ENCODE data around the gene CLRN3. TPM values are rescaled to one million over a fixed set of nuclear protein-coding genes. Genes with fewer than 3 reads are reported as not detected.

Gene CLRN3
- total RNA-seq, 1 donor from 2014 or later: 0.52 TPM

DNA sequence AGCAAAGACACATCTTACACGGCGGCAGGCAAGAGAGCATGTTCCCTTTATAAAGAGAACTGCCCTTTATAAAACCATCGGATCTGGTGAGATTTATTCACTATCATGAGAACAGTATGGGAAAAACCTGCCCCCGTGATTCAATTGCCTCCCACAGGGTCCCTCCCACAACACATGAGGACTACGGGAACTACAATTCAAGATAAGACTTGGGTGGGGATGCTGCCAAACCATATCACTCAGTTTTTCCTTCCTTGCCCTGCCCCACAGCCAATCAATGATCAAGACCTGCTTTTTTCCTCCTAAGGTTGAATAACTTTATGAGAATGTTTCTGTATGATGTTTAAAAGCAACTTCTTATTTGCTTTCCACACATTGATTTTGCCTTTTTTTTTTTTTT lies 11.0 kb upstream of the CLRN3 start:
- Histone ChIP-seq H3K27ac (ENCODE audit: low read depth, low read length) (no peak overlapping the region), H3K27me3 (ENCODE audit: control insufficient read depth in 3 of 3, insufficient read depth in 3 of 3, low read length in 3 of 3) (peaks cover 4 to 11% (median 6%) of the 10 kb centered on the region in 3 donors), H3K4me3 (ENCODE audit: low read length in 3 of 3) (no peak overlapping the region), H3K4me1 (ENCODE audit: control insufficient read depth in 3 of 3, insufficient read depth in 3 of 3, low read length in 3 of 3) (peaks cover 12 to 13% (median 13%) of the 10 kb centered on the region in 3 donors), H3K36me3 (ENCODE audit: control insufficient read depth in 3 of 3, insufficient read depth in 3 of 3, low read length in 3 of 3) (no peaks in the 10 kb centered on the region), H3K9ac (ENCODE audit: low read depth in 1 of 3, low read length in 3 of 3) (no peak overlapping the region), H3K9me3 (ENCODE audit: control insufficient read depth in 3 of 3, low read length in 3 of 3) (no peaks in the 10 kb centered on the region)

DNA sequence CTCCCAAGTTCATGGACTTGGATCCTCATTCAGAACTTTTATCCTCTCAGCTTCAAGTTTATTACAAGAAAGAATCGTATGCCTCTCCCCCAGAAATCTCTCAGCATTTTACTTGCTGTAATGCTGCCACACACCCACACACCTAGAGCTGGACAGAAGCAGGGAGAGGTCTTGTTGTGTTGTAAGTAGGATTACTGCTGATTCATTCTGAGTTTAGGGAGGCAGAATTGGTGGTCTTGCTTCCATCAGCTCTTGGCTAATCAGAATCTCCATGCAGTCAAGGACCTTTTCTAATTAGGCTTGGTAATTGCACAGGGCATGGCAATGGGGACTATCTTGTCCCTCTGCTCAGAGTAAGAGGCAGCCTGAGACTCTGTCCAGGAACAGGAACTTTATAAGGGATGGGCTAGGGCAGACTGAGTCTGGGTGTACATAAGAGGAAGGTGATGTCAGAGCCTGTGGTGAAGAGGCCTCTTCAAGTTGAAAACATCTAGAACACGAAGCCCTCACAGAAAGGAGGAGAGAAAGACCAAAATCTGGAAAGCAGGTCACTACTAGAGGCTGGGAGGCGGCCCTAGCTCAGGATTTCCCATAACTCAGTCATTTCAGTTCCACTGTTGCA lies 7.1 kb upstream of the CLRN3 start:
- no peak overlapping the region for H3K4me3 ChIP-seq (ENCODE audit: low read length in 3 of 3)
- no peak overlapping the region for H3K27ac ChIP-seq (ENCODE audit: low read depth, low read length)
- no peaks in the 10 kb centered on the region for H3K36me3 ChIP-seq (ENCODE audit: control insufficient read depth in 3 of 3, insufficient read depth in 3 of 3, low read length in 3 of 3)
- H3K4me1 ChIP-seq (ENCODE audit: control insufficient read depth in 3 of 3, insufficient read depth in 3 of 3, low read length in 3 of 3): no peaks in the 10 kb centered on the region
- H3K9me3 ChIP-seq (ENCODE audit: control insufficient read depth in 3 of 3, low read length in 3 of 3): peaks cover 0 to 3% (median 3%) of the 10 kb centered on the region in 3 donors
- H3K9ac ChIP-seq (ENCODE audit: low read depth in 1 of 3, low read length in 3 of 3): no peak overlapping the region
- no peaks in the 10 kb centered on the region for H3K27me3 ChIP-seq (ENCODE audit: control insufficient read depth in 3 of 3, insufficient read depth in 3 of 3, low read length in 3 of 3)

DNA sequence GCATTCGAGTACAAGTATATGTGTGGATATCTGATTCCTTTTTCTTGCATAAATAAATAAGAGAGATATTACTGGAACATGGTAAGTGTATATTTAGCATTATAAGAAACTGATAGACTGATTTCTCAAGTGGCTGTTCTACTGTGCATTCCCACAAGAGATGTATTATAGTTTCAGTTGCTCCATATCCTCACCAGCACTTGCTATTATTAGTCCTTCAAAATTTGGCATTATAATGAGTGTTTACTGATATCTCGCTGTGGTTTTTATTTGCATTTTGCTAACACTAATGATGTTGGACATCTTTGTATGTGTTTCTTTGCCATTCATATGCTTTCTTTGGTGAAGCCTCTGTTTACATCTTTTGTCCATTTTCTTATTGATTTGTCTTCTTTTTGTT lies 4.4 kb upstream of the CLRN3 start:
- Histone ChIP-seq H3K9me3 (ENCODE audit: control insufficient read depth in 3 of 3, low read length in 3 of 3) (peaks cover 0 to 3% (median 3%) of the 10 kb centered on the region in 3 donors), H3K4me1 (ENCODE audit: control insufficient read depth in 3 of 3, insufficient read depth in 3 of 3, low read length in 3 of 3) (no peaks in the 10 kb centered on the region), H3K27me3 (ENCODE audit: control insufficient read depth in 3 of 3, insufficient read depth in 3 of 3, low read length in 3 of 3) (no peaks in the 10 kb centered on the region), H3K27ac (ENCODE audit: low read depth, low read length) (no peak overlapping the region), H3K4me3 (ENCODE audit: low read length in 3 of 3) (no peak overlapping the region), H3K9ac (ENCODE audit: low read depth in 1 of 3, low read length in 3 of 3) (no peak overlapping the region), H3K36me3 (ENCODE audit: control insufficient read depth in 3 of 3, insufficient read depth in 3 of 3, low read length in 3 of 3) (no peaks in the 10 kb centered on the region)

DNA sequence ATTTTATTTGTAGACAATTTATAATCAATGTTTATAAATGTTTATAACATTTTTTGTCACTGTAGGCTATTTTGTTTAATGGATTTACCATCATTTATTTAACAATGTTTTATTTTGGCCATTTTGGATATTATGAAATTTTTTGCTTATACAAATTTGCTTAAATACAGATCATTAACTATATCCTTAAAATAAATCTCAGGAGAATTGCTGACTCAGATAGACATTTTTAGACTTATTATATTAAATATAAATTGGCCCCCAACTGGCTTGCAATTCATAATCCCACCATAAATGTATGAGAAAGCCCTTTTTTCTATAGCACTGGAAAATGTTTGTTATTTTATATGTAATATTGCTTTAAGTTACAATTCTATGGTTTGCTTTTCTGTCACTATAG lies 3.8 kb upstream of the CLRN3 start:
- Histone ChIP-seq H3K27ac (ENCODE audit: low read depth, low read length) (no peak overlapping the region), H3K36me3 (ENCODE audit: control insufficient read depth in 3 of 3, insufficient read depth in 3 of 3, low read length in 3 of 3) (no peaks in the 10 kb centered on the region), H3K4me3 (ENCODE audit: low read length in 3 of 3) (no peak overlapping the region), H3K9ac (ENCODE audit: low read depth in 1 of 3, low read length in 3 of 3) (no peak overlapping the region), H3K4me1 (ENCODE audit: control insufficient read depth in 3 of 3, insufficient read depth in 3 of 3, low read length in 3 of 3) (no peaks in the 10 kb centered on the region), H3K27me3 (ENCODE audit: control insufficient read depth in 3 of 3, insufficient read depth in 3 of 3, low read length in 3 of 3) (no peaks in the 10 kb centered on the region), H3K9me3 (ENCODE audit: control insufficient read depth in 3 of 3, low read length in 3 of 3) (peaks cover 0 to 3% (median 3%) of the 10 kb centered on the region in 3 donors)

DNA sequence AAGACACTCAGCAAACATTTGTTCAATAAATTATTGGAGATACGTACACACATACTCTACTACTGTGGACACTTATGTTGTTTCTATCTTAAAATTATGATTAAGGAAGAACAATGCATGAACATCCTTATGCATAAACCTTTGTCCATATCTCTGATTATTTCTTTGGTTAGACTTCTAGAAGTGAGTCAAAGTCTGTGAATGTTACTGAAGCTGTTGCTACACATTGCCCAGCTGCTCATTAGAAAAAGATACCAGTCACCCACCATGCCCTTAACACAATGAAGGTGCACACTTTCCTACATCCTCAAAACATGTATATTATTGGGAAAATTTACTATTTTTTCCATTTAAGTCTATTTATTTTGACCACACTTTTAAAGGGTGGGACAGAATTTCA lies 1.4 kb upstream of the CLRN3 start:
- Histone ChIP-seq H3K36me3 (ENCODE audit: control insufficient read depth in 3 of 3, insufficient read depth in 3 of 3, low read length in 3 of 3) (no peaks in the 10 kb centered on the region), H3K27me3 (ENCODE audit: control insufficient read depth in 3 of 3, insufficient read depth in 3 of 3, low read length in 3 of 3) (peaks cover 0 to 7% (median 5%) of the 10 kb centered on the region in 3 donors), H3K4me1 (ENCODE audit: control insufficient read depth in 3 of 3, insufficient read depth in 3 of 3, low read length in 3 of 3) (peaks cover 0 to 4% (median 3%) of the 10 kb centered on the region in 3 donors), H3K4me3 (ENCODE audit: low read length in 3 of 3) (no peak overlapping the region), H3K9ac (ENCODE audit: low read depth in 1 of 3, low read length in 3 of 3) (no peak overlapping the region), H3K27ac (ENCODE audit: low read depth, low read length) (no peak overlapping the region), H3K9me3 (ENCODE audit: control insufficient read depth in 3 of 3, low read length in 3 of 3) (peaks cover 0 to 3% (median 3%) of the 10 kb centered on the region in 3 donors)

DNA sequence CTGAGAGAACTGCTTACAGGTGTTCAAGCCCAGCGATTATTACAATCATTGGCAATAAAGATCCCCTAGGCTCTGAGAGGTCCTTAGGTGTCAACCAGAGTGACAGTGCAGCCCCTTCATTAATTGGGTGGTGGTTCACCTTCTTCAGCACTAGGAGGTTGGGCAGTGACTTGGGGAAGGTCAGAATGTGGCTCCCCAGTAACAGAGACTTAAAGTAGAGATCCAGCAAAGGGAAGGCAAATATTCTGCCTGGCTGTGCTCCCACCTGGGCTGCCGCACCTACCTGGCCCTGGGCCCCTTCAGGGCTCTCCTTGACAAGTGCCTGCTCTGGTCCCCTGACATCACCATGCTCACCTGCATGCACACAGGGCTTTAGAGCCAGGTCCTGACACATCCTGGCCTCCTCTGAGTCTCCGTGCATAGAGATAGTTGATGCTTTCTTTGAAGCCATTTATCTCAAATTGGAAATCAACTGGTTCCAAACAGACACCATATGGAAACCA lies 1.9 kb downstream of the CLRN3 start:
- Histone ChIP-seq H3K27ac (ENCODE audit: low read depth, low read length) (no peak overlapping the region), H3K27me3 (ENCODE audit: control insufficient read depth in 3 of 3, insufficient read depth in 3 of 3, low read length in 3 of 3) (peaks cover 5 to 24% (median 17%) of the 10 kb centered on the region in 3 donors), H3K4me1 (ENCODE audit: control insufficient read depth in 3 of 3, insufficient read depth in 3 of 3, low read length in 3 of 3) (peaks cover 2 to 4% (median 3%) of the 10 kb centered on the region in 3 donors), H3K4me3 (ENCODE audit: low read length in 3 of 3) (no peak overlapping the region), H3K9ac (ENCODE audit: low read depth in 1 of 3, low read length in 3 of 3) (no peak overlapping the region), H3K36me3 (ENCODE audit: control insufficient read depth in 3 of 3, insufficient read depth in 3 of 3, low read length in 3 of 3) (no peaks in the 10 kb centered on the region), H3K9me3 (ENCODE audit: control insufficient read depth in 3 of 3, low read length in 3 of 3) (no peaks in the 10 kb centered on the region)

DNA sequence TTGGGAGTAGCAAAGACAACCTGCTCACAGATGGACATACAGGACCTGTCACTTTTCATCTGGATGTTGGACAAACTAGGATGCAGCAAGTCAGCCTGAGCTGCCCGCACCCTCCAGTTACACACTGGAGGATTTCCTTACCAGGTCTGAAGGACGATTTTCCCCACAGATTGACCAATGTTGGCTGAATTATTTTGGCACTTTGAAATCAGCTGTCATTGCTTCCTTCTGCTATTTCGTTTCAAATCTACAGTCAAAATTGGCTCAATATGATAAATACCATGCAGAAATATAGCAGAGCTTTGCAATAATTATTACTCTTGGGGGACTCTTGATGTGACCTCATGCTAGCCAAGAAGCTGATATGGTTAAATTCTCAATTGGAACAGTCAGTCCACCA lies 2.5 kb downstream of the CLRN3 start:
- H3K4me3 ChIP-seq (ENCODE audit: low read length in 3 of 3): no peak overlapping the region
- peaks cover 5 to 24% (median 17%) of the 10 kb centered on the region in 3 donors for H3K27me3 ChIP-seq (ENCODE audit: control insufficient read depth in 3 of 3, insufficient read depth in 3 of 3, low read length in 3 of 3)
- H3K9ac ChIP-seq (ENCODE audit: low read depth in 1 of 3, low read length in 3 of 3): no peak overlapping the region
- H3K36me3 ChIP-seq (ENCODE audit: control insufficient read depth in 3 of 3, insufficient read depth in 3 of 3, low read length in 3 of 3): no peaks in the 10 kb centered on the region
- H3K27ac ChIP-seq (ENCODE audit: low read depth, low read length): no peak overlapping the region
- H3K9me3 ChIP-seq (ENCODE audit: control insufficient read depth in 3 of 3, low read length in 3 of 3): no peaks in the 10 kb centered on the region
- peaks cover 2 to 4% (median 3%) of the 10 kb centered on the region in 3 donors for H3K4me1 ChIP-seq (ENCODE audit: control insufficient read depth in 3 of 3, insufficient read depth in 3 of 3, low read length in 3 of 3)

DNA sequence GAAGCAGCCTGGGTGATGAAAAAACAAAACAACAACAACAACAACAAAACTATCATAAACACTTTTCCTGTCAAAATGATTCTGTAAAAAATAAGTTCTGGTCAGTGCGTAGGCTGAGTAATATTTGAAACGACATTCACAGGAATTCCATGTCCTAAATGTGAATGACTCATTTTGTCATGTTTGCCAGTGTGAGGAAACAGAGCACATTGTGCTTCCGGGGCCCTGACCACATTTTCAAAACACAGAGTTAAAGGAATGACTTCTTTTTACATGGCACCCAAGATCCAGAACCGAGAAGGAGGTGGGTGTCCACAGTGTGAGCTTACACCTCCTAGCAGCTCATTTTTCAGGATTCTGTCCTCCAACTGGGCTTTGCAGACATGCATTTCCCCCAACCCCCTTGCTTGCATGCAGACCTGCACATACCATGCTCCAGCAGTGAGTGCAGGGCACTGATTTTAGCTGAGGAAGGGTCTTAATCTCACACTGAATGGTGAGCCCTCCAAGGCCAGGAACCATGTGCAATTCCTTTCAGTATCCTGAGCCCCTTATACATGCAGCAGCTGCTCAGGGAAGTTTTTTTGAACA lies 3.0 kb downstream of the CLRN3 start:
- peaks cover 2 to 4% (median 3%) of the 10 kb centered on the region in 3 donors for H3K4me1 ChIP-seq (ENCODE audit: control insufficient read depth in 3 of 3, insufficient read depth in 3 of 3, low read length in 3 of 3)
- H3K4me3 ChIP-seq (ENCODE audit: low read length in 3 of 3): no peak overlapping the region
- no peak overlapping the region for H3K27ac ChIP-seq (ENCODE audit: low read depth, low read length)
- no peak overlapping the region for H3K9ac ChIP-seq (ENCODE audit: low read depth in 1 of 3, low read length in 3 of 3)
- H3K27me3 ChIP-seq (ENCODE audit: control insufficient read depth in 3 of 3, insufficient read depth in 3 of 3, low read length in 3 of 3): peaks cover 5 to 24% (median 17%) of the 10 kb centered on the region in 3 donors
- H3K9me3 ChIP-seq (ENCODE audit: control insufficient read depth in 3 of 3, low read length in 3 of 3): no peaks in the 10 kb centered on the region
- no peaks in the 10 kb centered on the region for H3K36me3 ChIP-seq (ENCODE audit: control insufficient read depth in 3 of 3, insufficient read depth in 3 of 3, low read length in 3 of 3)

DNA sequence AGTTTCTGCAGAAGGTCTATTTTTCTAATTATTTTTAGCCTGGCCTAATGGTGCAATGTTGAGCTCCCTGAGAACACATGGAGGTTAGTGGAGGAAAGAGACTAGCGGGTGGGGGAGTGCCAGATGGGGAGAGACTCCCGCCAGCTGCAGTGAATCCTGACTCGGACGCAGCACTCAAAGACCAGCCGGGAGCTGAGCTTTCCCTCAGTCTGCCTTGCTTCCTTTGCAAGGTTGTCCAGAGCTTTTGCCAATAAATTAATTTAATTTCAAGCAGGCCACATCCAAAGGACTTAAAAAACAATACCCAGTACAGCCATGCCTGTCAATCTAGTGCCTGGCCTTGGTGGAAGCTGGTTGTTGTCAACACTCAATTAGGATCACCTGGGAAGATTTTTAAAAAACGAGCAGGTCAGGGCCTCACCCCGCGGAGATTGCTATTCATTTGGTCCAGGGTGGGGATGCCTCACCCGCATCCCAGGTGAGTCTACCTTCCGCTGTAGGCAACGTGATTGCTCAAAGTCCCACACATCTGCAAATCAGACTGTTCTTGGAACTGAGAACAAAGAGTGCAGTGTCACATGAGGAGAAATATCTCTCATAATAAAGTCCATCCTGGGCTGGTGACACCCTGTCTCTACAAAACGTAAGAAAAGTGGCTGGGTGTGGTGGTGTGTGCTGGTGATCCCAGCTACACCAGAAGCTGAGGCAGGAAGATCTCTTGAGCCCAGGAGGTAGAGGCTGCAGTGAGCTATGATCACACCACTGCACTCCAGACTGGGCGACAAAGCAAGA lies 4.0 kb downstream of the CLRN3 start:
- Histone ChIP-seq H3K4me1 (ENCODE audit: control insufficient read depth in 3 of 3, insufficient read depth in 3 of 3, low read length in 3 of 3) (peaks cover 2 to 4% (median 3%) of the 10 kb centered on the region in 3 donors), H3K9me3 (ENCODE audit: control insufficient read depth in 3 of 3, low read length in 3 of 3) (no peaks in the 10 kb centered on the region), H3K4me3 (ENCODE audit: low read length in 3 of 3) (no peak overlapping the region), H3K9ac (ENCODE audit: low read depth in 1 of 3, low read length in 3 of 3) (no peak overlapping the region), H3K27ac (ENCODE audit: low read depth, low read length) (no peak overlapping the region), H3K27me3 (ENCODE audit: control insufficient read depth in 3 of 3, insufficient read depth in 3 of 3, low read length in 3 of 3) (peaks cover 5 to 24% (median 17%) of the 10 kb centered on the region in 3 donors), H3K36me3 (ENCODE audit: control insufficient read depth in 3 of 3, insufficient read depth in 3 of 3, low read length in 3 of 3) (no peaks in the 10 kb centered on the region)
